HL-60 (cell line): ENCODE data around the gene SLC16A11.

Experiments
- DNase-seq, 2 experiments: peaks; one replicate each; pipeline ENCODE4 v3.0.0-alpha.2; 2010 to 2020; ENCODE audit warnings: low read depth in 1 of 2, low spot score in 1 of 2
- H3K27ac ChIP-seq: fragments of 250-450 bp; sonication (Bioruptor Pico); replicated peaks from 2 replicates; pipeline ENCODE4 v1.5.1; 2020; ENCODE audit warnings: mild to moderate bottlenecking, moderate library complexity
- H3K27me3 ChIP-seq: fragments of 250-450 bp; sonication (Bioruptor Pico); 2 replicates; pipeline ENCODE4 v1.5.1; 2021; ENCODE audit warnings: mild to moderate bottlenecking, moderate library complexity; ENCODE audit not compliant: insufficient read depth, poor library complexity, severe bottlenecking
- H3K4me3 ChIP-seq: replicated peaks from 2 replicates; pipeline ENCODE4 v1.5.1; 2011; ENCODE audit warnings: mild to moderate bottlenecking, control low read depth, low read length; ENCODE audit not compliant: insufficient read depth
- GABPA ChIP-seq: IDR thresholded peaks from 2 replicates; pipeline ENCODE4 v1.6.1; 2012; ENCODE audit warnings: low read depth
- POLR2AphosphoS5 ChIP-seq: IDR thresholded peaks from 2 replicates; pipeline ENCODE4 v1.6.1; 2012; ENCODE audit warnings: low read depth
- REST ChIP-seq: IDR thresholded peaks from 2 replicates; pipeline ENCODE4 v1.6.1; 2012; ENCODE audit warnings: low read depth; ENCODE audit not compliant: insufficient replicate concordance
- SPI1 ChIP-seq: IDR thresholded peaks from 2 replicates; pipeline ENCODE4 v1.6.1; 2012; ENCODE audit warnings: low read depth, mild to moderate bottlenecking, borderline replicate concordance
- TF ChIP-seq, protein P1 (sequence below): IDR thresholded peaks from one replicate; pipeline ENCODE4 v1.5.1; 2011; ENCODE audit warnings: low read length, control low read depth, inconsistent platforms; ENCODE audit not compliant: insufficient read depth

The SLC16A11 gene

DNA sequence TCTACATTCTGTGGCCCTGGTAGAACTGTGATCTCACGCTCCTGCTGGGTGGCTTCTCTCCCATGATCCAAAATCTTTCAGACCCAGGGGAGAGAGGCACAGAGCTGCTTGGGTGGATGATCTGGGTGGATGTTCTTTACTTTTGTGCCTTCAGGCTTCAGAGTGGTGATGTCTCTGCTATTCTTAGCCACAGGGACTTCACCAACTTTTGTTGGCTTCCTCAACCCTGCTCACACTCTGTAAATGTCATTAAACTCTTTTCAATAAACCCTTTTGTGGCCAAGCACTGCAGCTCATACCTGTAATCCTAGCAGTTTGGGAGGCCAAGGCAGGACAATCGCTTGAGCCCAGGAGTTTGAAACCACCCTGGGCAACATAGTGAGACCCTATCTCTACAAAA lies 28.5 kb upstream of the SLC16A11 start:
- no peak for TF ChIP-seq GABPA
- TF ChIP-seq, protein P1, sequence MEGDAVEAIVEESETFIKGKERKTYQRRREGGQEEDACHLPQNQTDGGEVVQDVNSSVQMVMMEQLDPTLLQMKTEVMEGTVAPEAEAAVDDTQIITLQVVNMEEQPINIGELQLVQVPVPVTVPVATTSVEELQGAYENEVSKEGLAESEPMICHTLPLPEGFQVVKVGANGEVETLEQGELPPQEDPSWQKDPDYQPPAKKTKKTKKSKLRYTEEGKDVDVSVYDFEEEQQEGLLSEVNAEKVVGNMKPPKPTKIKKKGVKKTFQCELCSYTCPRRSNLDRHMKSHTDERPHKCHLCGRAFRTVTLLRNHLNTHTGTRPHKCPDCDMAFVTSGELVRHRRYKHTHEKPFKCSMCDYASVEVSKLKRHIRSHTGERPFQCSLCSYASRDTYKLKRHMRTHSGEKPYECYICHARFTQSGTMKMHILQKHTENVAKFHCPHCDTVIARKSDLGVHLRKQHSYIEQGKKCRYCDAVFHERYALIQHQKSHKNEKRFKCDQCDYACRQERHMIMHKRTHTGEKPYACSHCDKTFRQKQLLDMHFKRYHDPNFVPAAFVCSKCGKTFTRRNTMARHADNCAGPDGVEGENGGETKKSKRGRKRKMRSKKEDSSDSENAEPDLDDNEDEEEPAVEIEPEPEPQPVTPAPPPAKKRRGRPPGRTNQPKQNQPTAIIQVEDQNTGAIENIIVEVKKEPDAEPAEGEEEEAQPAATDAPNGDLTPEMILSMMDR: no peak
- no peak for TF ChIP-seq SPI1
- TF ChIP-seq REST: no peak
- TF ChIP-seq POLR2AphosphoS5: no peak
- Histone ChIP-seq H3K27me3 (no peaks in the 10 kb centered on the region), H3K27ac (no peak overlapping the region), H3K4me3 (no peak overlapping the region)
- DNase-seq: no peak

DNA sequence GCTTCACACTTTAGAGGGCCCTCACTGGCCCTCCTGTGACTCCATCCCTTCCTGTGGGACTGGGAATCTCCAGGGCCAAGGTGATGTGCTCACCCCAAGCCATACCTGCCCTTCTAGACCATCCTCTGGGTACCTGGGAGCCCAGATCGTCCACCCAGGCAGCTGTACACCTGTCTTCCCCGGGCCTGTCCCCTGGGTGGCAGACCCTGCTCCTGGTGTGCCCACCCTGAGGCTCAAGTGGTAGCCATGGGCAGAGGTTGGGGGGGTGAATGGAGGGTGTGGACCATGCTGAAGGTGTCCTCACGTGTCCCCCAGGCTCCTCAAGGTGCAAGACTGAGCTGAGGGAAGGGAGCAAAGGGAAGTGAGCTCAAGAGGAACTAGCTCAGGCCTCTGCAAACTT lies 26.8 kb upstream of the SLC16A11 start:
- DNase-seq: no peak
- no peaks in the 10 kb centered on the region for H3K27me3 ChIP-seq
- H3K4me3 ChIP-seq: no peak overlapping the region
- no peak overlapping the region for H3K27ac ChIP-seq
- TF ChIP-seq GABPA (no peak), SPI1 (no peak), REST (no peak), POLR2AphosphoS5 (no peak)
- TF ChIP-seq, protein P1: no peak

- Histone ChIP-seq H3K27me3 (no peaks in the 10 kb centered on the region), H3K4me3 (no peak overlapping the region), H3K27ac (no peak overlapping the region)
- TF ChIP-seq REST (no peak), POLR2AphosphoS5 (no peak), SPI1 (no peak), GABPA (no peak)
- TF ChIP-seq, protein P1: no peak
- DNase-seq: no peak
Measured at GRCh38 chr17:7068268-7068667, 24.4 kb upstream of the SLC16A11 start.
